Activated T-helper 17 cell treated with anti-CD3 and anti-CD28 coated beads, Interleukin-2, amount 50 U/mL, for 72 hours (primary cell): Measurements from ENCODE around the gene TOR2A. TPM values are rescaled to one million over a fixed set of nuclear protein-coding genes. Genes with fewer than 3 reads are reported as not detected.

Experiments used
- ATAC-seq: fragments of 150-1000 bp; cut with Tn5 transposase; replicated peaks from 2 replicates; pipeline ENCODE4 v1.10.0; 2021; ENCODE audit warnings: mild to moderate bottlenecking, moderate library complexity
- H3K27ac Mint-ChIP-seq: one replicate; pipeline ENCODE4 v1.8.0; 2022; ENCODE audit warnings: mixed read lengths
- H3K27me3 Mint-ChIP-seq: one replicate; pipeline ENCODE4 v1.8.0; 2022; ENCODE audit warnings: mixed read lengths
- H3K36me3 Mint-ChIP-seq: one replicate; pipeline ENCODE4 v1.8.0; 2022; ENCODE audit warnings: low read depth, mild to moderate bottlenecking, mixed read lengths
- H3K4me1 Mint-ChIP-seq: one replicate; pipeline ENCODE4 v1.8.0; 2022; ENCODE audit warnings: mixed read lengths
- H3K4me3 Mint-ChIP-seq: one replicate; pipeline ENCODE4 v1.8.0; 2022; ENCODE audit warnings: mild to moderate bottlenecking, mixed read lengths
- H3K9me3 Mint-ChIP-seq: one replicate; pipeline ENCODE4 v1.8.0; 2022; ENCODE audit warnings: mixed read lengths
- total RNA-seq, 2 donors: library from RNA; stranded (reverse); gene quantifications; one replicate each; pipeline ENCODE4 v1.2.3, GENCODE V29; 2022

The TOR2A gene
- total RNA-seq, 2 donors from 2014 or later = 8.5 to 15.7 TPM

DNA sequence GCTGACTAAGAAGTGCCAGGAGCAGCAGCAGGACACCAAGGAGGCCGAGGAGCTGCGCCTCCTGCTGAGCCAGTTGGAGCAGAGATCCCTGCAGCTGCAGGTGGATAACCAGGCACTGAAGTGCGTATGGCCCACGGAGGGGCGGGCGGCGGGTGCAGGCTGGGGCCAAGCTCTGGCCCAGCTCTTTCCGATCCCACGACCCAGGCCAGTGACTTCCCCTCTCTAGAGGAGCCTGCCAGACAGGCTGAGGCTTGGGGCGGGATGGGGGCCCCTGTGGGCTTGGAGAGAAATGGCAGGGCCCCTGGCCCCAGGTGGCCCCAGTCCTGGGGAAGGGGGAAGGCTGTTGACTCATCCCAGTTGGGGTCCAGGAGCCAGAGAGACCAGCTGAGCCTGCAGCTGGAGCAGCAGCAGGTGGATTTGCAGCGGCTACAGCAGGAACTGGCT, 23.2 kb downstream of the TOR2A start:
- ATAC-seq = no peak
- no peaks in the 10 kb centered on the region for H3K27me3 Mint-ChIP-seq
- H3K36me3 Mint-ChIP-seq = peaks cover 6% of the 10 kb centered on the region
- peaks cover 15% of the 10 kb centered on the region for H3K4me1 Mint-ChIP-seq
- no peaks in the 10 kb centered on the region for H3K9me3 Mint-ChIP-seq
- H3K4me3 Mint-ChIP-seq = no peak overlapping the region
- H3K27ac Mint-ChIP-seq = no peak overlapping the region

GRCh38 chr9:127711226-127711701, 23.8 kb downstream of the TOR2A start:
- Mint-ChIP-seq H3K27me3 (no peaks in the 10 kb centered on the region), H3K4me1 (peaks cover 15% of the 10 kb centered on the region), H3K9me3 (no peaks in the 10 kb centered on the region), H3K27ac (peak overlapping the region; percentile 68), H3K4me3 (no peak overlapping the region), H3K36me3 (peaks cover 6% of the 10 kb centered on the region)
- no peak for ATAC-seq

DNA sequence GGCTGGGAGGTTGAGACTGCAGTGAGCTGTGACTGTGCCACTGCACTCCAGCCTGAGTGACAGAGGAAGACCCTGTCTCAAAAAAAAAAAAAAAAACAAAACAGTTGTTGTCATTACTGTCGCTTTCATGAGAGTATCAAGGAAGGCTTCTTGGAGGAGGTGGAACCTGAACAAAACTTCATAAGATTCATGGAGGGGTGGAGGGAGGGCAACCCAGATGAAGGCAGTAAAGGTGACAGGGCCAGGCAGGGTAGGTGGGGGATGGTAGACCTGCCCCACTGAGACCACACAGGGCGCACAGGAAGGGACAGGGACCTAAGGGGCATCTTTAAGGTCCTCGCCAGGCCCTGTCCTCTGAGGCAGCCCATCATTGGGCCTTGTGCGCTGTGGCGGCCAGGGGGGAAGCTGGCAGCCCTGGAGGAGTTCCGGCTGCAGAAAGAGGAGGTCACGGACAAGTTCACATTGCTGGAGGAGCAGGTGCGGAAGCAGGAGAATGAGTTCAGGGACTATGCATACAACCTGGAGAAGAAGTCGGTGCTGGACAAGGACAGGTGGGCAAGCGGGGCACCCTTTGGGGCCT, 24.8 kb downstream of the TOR2A start:
- H3K27ac Mint-ChIP-seq = no peak overlapping the region
- H3K36me3 Mint-ChIP-seq = peaks cover 1% of the 10 kb centered on the region
- H3K9me3 Mint-ChIP-seq = no peaks in the 10 kb centered on the region
- no peak overlapping the region for H3K4me3 Mint-ChIP-seq
- no peaks in the 10 kb centered on the region for H3K27me3 Mint-ChIP-seq
- H3K4me1 Mint-ChIP-seq = peaks cover 6% of the 10 kb centered on the region
- no peak for ATAC-seq

GRCh38 chr9:127708952-127709587, 26.0 kb downstream of the TOR2A start:
- Mint-ChIP-seq H3K36me3 (no peaks in the 10 kb centered on the region), H3K4me3 (no peak overlapping the region), H3K9me3 (no peaks in the 10 kb centered on the region), H3K4me1 (peaks cover 6% of the 10 kb centered on the region), H3K27me3 (no peaks in the 10 kb centered on the region), H3K27ac (no peak overlapping the region)
- no peak for ATAC-seq

- Mint-ChIP-seq H3K27me3 (no peaks in the 10 kb centered on the region), H3K4me3 (peak overlapping the region; percentile 26), H3K36me3 (no peaks in the 10 kb centered on the region), H3K27ac (peak overlapping the region; percentile 75), H3K4me1 (peaks cover 6% of the 10 kb centered on the region), H3K9me3 (no peaks in the 10 kb centered on the region)
- ATAC-seq = peak; percentile 98
Measured at GRCh38 chr9:127707766-127708165, 27.3 kb downstream of the TOR2A start.

DNA sequence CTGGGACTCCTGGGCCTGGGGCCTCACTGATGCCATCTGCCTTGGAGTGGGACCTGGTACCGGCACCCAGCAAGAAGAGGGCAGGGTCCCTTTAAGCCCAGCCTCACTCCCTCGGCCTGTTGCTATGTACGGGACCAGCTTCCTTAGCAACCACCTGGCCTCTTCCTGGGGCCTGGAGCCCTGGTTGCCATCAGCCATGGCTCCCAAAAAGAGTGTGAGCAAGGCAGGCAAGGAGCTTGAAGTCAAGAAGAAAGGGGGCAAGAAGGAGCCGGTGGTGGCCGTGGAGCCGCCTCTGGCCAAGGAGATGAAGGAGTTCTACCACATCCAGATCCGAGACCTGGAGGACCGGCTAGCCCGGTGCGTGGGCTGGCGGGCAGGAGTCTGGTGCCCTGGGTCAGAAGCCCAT, 28.3 kb downstream of the TOR2A start, which contains the start of gene CFAP157:
CFAP157 (plus strand) TSS at position 153 of the 406 bp plus-strand sequence; CDS start at position 197, 44 bp downstream.
- no peaks in the 10 kb centered on the region for H3K27me3 Mint-ChIP-seq
- H3K9me3 Mint-ChIP-seq = no peaks in the 10 kb centered on the region
- H3K27ac Mint-ChIP-seq = peak within 1 kb of the TSS; percentile 75
- peak within 1 kb of the TSS; percentile 26 for H3K4me3 Mint-ChIP-seq
- no peak for ATAC-seq
- peaks cover 6% of the 10 kb centered on the region for H3K4me1 Mint-ChIP-seq
- H3K36me3 Mint-ChIP-seq = no peaks in the 10 kb centered on the region

DNA sequence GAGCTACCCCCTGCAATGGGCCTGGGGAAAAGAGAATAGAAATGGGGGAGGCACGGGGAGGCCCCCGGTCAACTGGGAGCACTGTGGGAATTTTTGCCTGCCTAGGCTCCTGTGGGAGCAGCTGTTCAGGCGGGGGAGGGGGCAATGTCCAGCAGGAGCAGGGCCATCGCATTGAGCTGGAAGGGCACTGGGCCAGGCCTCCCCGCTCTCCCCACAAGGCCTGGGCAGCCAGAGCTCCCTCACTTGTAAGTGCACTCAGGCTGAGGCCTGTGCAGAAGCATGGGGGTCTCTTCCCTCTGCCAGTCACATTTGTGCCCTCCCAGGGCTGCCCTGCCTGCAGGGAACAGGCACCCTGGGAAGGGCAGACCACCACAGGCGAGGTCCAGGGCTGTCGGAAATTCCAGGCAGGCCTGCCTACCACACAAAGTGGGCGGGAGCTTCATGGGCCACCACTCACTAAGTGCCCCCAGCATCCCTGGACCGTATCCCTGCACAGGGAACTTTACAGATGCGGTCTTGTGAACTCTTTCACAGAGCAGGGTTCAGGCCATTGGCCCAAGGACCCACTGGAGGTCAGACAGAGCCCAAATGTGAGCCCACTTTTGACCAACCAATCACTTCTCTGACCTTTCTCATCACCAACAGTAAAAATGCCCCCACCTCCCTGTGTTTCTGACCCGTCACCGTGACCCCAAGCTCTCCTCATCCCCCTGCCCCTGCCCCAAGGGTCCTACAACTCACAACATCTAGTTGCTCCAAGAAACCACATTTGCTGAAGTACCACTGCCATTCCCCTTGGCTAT, 29.3 kb downstream of the TOR2A start:
- Mint-ChIP-seq H3K27ac (no peak overlapping the region), H3K4me3 (no peak overlapping the region), H3K4me1 (peaks cover 6% of the 10 kb centered on the region), H3K9me3 (no peaks in the 10 kb centered on the region), H3K27me3 (no peaks in the 10 kb centered on the region), H3K36me3 (no peaks in the 10 kb centered on the region)
- no peak for ATAC-seq

DNA sequence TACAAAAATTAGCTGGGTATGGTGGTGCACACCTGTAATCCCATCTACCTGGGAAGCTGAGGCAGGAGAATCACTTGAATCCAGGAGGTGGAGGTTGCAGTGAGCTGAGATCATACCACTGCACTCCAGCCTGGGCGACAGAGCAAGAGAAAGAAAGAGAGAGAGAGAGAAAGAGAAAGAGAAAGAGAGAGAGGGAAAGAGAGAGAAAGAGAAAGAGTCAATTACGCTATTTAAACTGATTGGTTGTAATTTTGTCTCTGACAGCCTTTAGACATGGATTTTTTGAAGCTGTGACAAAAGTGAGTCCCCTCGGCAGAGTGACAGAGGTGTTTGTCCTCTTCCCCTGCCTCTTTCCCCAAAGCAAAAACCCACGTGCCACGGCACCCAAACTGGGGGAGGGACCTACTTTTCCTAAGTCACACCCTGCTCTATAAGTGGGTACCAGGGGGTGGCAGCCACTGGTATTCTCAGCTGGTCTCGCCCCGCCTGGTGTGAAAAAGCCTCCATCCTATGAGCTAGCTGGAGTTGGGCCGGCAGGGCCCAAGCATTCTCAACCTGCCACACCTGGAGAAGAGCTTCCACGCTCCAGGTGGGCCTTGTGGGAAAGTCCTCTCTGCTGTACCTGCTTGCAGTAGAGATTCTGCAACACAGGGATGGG, 31.7 kb downstream of the TOR2A start:
- Mint-ChIP-seq H3K36me3 (no peaks in the 10 kb centered on the region), H3K4me3 (no peak overlapping the region), H3K4me1 (peaks cover 19% of the 10 kb centered on the region), H3K27me3 (no peaks in the 10 kb centered on the region), H3K27ac (peak overlapping the region; percentile 39), H3K9me3 (no peaks in the 10 kb centered on the region)
- no peak for ATAC-seq

DNA sequence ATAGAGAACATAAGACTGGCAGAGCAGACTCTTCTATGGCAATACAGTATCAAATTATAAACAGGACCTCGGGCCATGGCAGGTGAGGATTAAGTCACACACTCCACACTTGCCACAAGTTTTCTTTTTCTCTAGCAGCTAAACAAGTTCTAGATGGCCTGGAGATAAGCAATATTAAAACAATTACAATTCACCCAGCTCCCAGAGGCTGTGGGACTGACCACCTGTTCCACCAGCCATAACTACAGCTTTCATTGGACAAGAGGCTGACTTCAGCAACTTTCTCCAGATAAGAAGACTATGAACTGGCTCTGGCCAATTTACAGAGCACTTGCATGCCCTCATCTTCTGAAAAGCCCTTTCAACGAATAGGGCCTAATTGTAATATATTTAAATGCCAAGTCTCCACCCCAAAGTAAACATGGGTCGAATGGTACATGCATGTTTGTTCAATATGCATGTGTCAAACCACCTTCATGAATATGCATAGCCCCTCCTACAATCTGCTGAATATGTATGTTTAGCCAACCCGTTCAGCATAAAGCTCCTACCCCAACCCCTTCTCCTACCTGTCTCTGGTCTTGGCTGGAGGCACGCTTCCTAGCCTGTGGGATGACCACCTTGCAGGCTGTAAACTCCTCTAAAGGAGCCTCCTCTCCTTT, 34.4 kb downstream of the TOR2A start:
- H3K27ac Mint-ChIP-seq = no peak overlapping the region
- H3K4me3 Mint-ChIP-seq = peak overlapping the region; percentile 81
- no peak for ATAC-seq
- H3K36me3 Mint-ChIP-seq = no peaks in the 10 kb centered on the region
- H3K4me1 Mint-ChIP-seq = peaks cover 13% of the 10 kb centered on the region
- no peaks in the 10 kb centered on the region for H3K9me3 Mint-ChIP-seq
- no peaks in the 10 kb centered on the region for H3K27me3 Mint-ChIP-seq

GRCh38 chr9:127700140-127700539, 35.0 kb downstream of the TOR2A start:
- Mint-ChIP-seq H3K36me3 (no peaks in the 10 kb centered on the region), H3K4me3 (peak overlapping the region; percentile 81), H3K9me3 (no peaks in the 10 kb centered on the region), H3K27ac (no peak overlapping the region), H3K27me3 (no peaks in the 10 kb centered on the region), H3K4me1 (peaks cover 13% of the 10 kb centered on the region)
- ATAC-seq = no peak

DNA sequence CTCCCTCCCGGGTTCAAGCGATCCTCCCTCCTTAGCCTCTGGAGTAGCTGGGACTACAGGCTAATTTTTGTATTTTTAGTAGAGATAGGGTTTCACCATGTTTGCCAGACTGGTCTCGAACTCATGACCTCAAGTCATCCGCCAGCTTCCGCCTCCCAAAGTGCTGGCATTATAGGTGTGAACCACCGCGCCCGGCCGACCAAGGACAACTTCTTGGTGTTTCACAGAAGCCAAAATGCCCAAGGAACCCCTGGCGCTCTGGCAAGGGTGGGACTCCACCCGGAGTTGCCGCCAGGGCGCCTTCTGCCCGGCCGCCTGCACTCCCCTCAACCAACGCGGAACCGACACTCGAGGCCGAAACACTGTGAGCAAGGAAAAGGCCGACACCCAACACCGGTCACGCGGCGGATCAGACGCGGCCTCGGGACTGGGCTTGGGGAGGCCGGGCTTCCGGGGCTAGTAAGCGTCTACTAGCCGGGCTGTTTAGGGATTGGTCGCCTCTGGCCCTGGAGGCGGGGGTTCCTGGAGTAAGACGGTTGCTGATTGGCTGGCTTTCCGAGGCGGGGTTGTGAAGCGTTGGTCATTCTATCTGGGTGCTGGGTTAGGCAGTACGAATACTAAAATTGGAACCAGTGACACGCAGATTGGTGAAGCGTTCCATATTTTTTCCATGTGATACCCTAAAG, 36.0 kb downstream of the TOR2A start:
- peak; percentile 100 for ATAC-seq
- Mint-ChIP-seq H3K36me3 (no peaks in the 10 kb centered on the region), H3K27ac (peak overlapping the region; percentile 81), H3K27me3 (no peaks in the 10 kb centered on the region), H3K4me1 (peaks cover 13% of the 10 kb centered on the region), H3K4me3 (peak overlapping the region; percentile 81), H3K9me3 (no peaks in the 10 kb centered on the region)

GRCh38 chr9:127698386-127698785, 36.7 kb downstream of the TOR2A start:
- no peaks in the 10 kb centered on the region for H3K36me3 Mint-ChIP-seq
- no peaks in the 10 kb centered on the region for H3K9me3 Mint-ChIP-seq
- H3K27me3 Mint-ChIP-seq = no peaks in the 10 kb centered on the region
- H3K4me1 Mint-ChIP-seq = peaks cover 13% of the 10 kb centered on the region
- no peak overlapping the region for H3K27ac Mint-ChIP-seq
- peak overlapping the region; percentile 19 for H3K4me3 Mint-ChIP-seq
- ATAC-seq = no peak

DNA sequence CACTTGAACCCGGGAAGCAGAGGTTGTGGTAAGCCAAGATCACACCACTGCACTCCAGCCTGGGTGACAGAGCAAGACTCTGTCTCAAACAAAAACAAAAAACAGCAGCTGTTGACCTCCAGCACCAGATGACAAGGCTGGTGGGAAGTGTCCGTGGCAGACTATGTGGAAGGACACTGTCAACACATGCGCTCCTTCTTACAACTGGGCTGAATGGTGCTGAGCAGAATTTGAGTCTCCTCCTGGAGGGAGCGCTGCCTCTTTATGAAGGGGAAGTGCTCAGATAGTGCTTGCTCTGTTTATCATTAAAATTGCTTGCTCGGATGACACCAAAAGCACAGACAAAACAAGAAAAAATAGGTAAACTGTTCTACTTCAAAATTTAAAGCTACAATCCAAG, 37.5 kb downstream of the TOR2A start:
- Mint-ChIP-seq H3K27ac (no peak overlapping the region), H3K4me3 (no peak overlapping the region), H3K36me3 (no peaks in the 10 kb centered on the region), H3K4me1 (peaks cover 13% of the 10 kb centered on the region), H3K9me3 (no peaks in the 10 kb centered on the region), H3K27me3 (no peaks in the 10 kb centered on the region)
- ATAC-seq = no peak
